ENCODE results near the gene DYNC2H1. TPM values are rescaled to one million over a fixed set of nuclear protein-coding genes. Genes with fewer than 3 reads are reported as not detected.

Gene DYNC2H1
- total RNA-seq, 4 donors from 2014 or later: 37.8 to 43.1 (median 38.8) TPM

DNA sequence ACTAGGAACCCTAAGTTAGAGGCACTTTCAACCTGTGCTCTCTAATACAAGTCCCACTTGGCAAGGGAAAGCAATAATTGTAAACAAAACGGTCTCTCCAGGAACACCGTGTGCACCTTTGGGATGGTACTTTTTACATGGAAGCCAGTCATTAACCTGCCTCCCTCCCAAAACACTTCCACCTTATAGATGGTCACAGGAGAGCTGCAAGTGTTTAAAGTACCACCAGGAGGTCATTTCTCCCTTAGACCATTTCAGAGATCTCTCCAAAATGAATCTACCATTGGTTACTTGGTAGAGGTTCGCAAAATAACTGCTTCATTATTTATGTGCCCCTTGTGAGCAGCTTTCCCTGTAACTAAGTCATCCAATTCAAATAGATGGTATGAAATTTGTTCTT is 375.3 kb downstream of the DYNC2H1 start:
- H3K36me3 ChIP-seq: no peaks in the 10 kb centered on the region
- no peaks in the 10 kb centered on the region for H3K4me1 ChIP-seq
- no peaks in the 10 kb centered on the region for H3K27me3 ChIP-seq
- no peak overlapping the region for H3K4me3 ChIP-seq
- no peak overlapping the region for H3K27ac ChIP-seq
- DNase-seq (ENCODE audit: low spot score in 2 of 2): no peak
- no peaks in the 10 kb centered on the region for H3K9me3 ChIP-seq
- TF ChIP-seq EP300 (IDR thresholded peaks at IDR 0.05) (no peak), POLR2A (IDR thresholded peaks at IDR 0.05) (no peak)
- TF ChIP-seq, protein P1, sequence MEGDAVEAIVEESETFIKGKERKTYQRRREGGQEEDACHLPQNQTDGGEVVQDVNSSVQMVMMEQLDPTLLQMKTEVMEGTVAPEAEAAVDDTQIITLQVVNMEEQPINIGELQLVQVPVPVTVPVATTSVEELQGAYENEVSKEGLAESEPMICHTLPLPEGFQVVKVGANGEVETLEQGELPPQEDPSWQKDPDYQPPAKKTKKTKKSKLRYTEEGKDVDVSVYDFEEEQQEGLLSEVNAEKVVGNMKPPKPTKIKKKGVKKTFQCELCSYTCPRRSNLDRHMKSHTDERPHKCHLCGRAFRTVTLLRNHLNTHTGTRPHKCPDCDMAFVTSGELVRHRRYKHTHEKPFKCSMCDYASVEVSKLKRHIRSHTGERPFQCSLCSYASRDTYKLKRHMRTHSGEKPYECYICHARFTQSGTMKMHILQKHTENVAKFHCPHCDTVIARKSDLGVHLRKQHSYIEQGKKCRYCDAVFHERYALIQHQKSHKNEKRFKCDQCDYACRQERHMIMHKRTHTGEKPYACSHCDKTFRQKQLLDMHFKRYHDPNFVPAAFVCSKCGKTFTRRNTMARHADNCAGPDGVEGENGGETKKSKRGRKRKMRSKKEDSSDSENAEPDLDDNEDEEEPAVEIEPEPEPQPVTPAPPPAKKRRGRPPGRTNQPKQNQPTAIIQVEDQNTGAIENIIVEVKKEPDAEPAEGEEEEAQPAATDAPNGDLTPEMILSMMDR (IDR thresholded peaks at IDR 0.05): no peak
- 93 to 95% methylated on average over 3 of the region's 3 CpGs for WGBS, 2 donors

- H3K27ac ChIP-seq: no peak overlapping the region
- no peaks in the 10 kb centered on the region for H3K27me3 ChIP-seq
- no peaks in the 10 kb centered on the region for H3K9me3 ChIP-seq
- H3K4me3 ChIP-seq: no peak overlapping the region
- H3K36me3 ChIP-seq: no peaks in the 10 kb centered on the region
- DNase-seq (ENCODE audit: low spot score in 2 of 2): no peak
- no peaks in the 10 kb centered on the region for H3K4me1 ChIP-seq
- TF ChIP-seq POLR2A (IDR thresholded peaks at IDR 0.05) (no peak), EP300 (IDR thresholded peaks at IDR 0.05) (no peak)
- TF ChIP-seq, protein P1 (IDR thresholded peaks at IDR 0.05): no peak
- 84 to 96% methylated on average over 5 of the region's 5 CpGs for WGBS, 2 donors
Measured at GRCh38 chr11:103486604-103487003, 377.4 kb downstream of the DYNC2H1 start.

- Histone ChIP-seq H3K27me3 (no peaks in the 10 kb centered on the region), H3K27ac (no peak overlapping the region), H3K4me1 (no peaks in the 10 kb centered on the region), H3K36me3 (no peaks in the 10 kb centered on the region), H3K9me3 (no peaks in the 10 kb centered on the region), H3K4me3 (no peak overlapping the region)
- DNase-seq (ENCODE audit: low spot score in 2 of 2): no peak
- TF ChIP-seq POLR2A (IDR thresholded peaks at IDR 0.05): no peak
- TF ChIP-seq, protein P1 (IDR thresholded peaks at IDR 0.05): no peak
- TF ChIP-seq EP300 (IDR thresholded peaks at IDR 0.05): no peak
- WGBS, 2 donors: 85 to 94% methylated on average over 4 of the region's 4 CpGs
Measured at GRCh38 chr11:103487113-103487512, 377.9 kb downstream of the DYNC2H1 start.

DNA sequence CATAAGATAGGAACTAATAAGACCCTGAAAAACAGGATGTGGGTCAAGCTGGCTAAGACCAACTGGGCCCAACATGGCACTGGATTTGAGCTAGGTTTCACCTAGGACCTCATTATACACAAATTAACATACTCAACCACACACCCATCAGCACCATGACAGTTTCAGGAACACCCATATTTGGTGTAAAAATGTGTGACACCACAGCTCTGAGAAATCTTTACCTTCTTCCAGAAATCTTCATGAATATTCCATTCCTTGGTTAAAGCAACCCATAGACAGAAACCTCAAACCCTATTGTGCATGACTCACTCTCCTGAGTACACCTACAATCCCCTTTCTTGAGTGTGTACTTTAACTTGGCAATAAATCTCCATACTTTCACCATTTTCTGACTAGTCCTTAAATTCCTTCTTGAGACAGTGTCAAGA is 378.8 kb downstream of the DYNC2H1 start:
- TF ChIP-seq, protein P1 (IDR thresholded peaks at IDR 0.05): no peak
- TF ChIP-seq EP300 (IDR thresholded peaks at IDR 0.05) (no peak), POLR2A (IDR thresholded peaks at IDR 0.05) (no peak)
- no peak for DNase-seq (ENCODE audit: low spot score in 2 of 2)

DNA sequence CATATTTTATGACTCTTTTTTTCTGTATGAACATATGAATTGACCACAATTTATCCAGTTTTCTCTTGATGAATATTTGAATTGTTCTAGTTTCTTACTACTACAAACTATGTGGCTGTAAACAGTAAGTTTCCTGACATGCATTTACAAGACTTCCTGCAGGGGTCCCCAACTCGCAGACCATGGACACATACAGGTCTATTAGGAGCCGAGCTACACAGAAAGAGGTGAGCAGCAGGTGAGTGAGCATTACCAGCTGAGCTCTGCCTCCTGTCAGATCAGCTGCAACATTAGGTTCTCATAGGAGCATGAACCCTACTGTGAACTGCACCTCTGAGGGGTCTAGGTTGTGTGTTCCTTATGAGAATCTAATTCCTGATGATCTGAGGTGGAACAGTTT is 379.4 kb downstream of the DYNC2H1 start:
- Histone ChIP-seq H3K9me3 (no peaks in the 10 kb centered on the region), H3K27ac (no peak overlapping the region), H3K36me3 (no peaks in the 10 kb centered on the region), H3K4me3 (no peak overlapping the region), H3K4me1 (no peaks in the 10 kb centered on the region), H3K27me3 (no peaks in the 10 kb centered on the region)
- 80 to 90% methylated on average over 2 of the region's 2 CpGs for WGBS, 2 donors
- no peak for DNase-seq (ENCODE audit: low spot score in 2 of 2)
- TF ChIP-seq, protein P1 (IDR thresholded peaks at IDR 0.05): no peak
- TF ChIP-seq EP300 (IDR thresholded peaks at IDR 0.05) (no peak), POLR2A (IDR thresholded peaks at IDR 0.05) (no peak)

More for the DNA sequence above, 378.8 kb downstream of the DYNC2H1 start:
- H3K36me3 ChIP-seq: no peaks in the 10 kb centered on the region
- no peaks in the 10 kb centered on the region for H3K27me3 ChIP-seq
- no peak overlapping the region for H3K27ac ChIP-seq
- no peaks in the 10 kb centered on the region for H3K4me1 ChIP-seq
- no peaks in the 10 kb centered on the region for H3K9me3 ChIP-seq
- no peak overlapping the region for H3K4me3 ChIP-seq
